Loucy (cell line): ENCODE data around the gene S100A12.

ENCODE experiments used
- H2AFZ ChIP-seq: fragments of 200-600 bp; sonication (generic); 2 replicates; pipeline ENCODE4 v1.6.0; 2016; ENCODE audit warnings: antibody characterized with exemption, mild to moderate bottlenecking, low read length, moderate library complexity
- H3F3A ChIP-seq: fragments of 200-600 bp; 2 replicates; pipeline ENCODE4 v1.6.0; 2016; ENCODE audit warnings: antibody characterized with exemption, low read depth, mild to moderate bottlenecking
- H3K27me3 ChIP-seq: fragments of 200-600 bp; sonication (generic); 2 replicates; pipeline ENCODE4 v1.6.1; 2014; ENCODE audit warnings: low read length, mild to moderate bottlenecking; ENCODE audit not compliant: insufficient read depth, poor library complexity, severe bottlenecking
- H3K36me3 ChIP-seq: fragments of 200-600 bp; sonication (generic); 2 replicates; pipeline ENCODE4 v1.6.1; 2016; ENCODE audit warnings: low read length; ENCODE audit not compliant: insufficient read depth
- H3K4me1 ChIP-seq: fragments of 200-600 bp; sonication (generic); 2 replicates; pipeline ENCODE4 v1.5.1; 2014; ENCODE audit warnings: low read length, mild to moderate bottlenecking; ENCODE audit not compliant: insufficient read depth, poor library complexity, severe bottlenecking
- H3K4me2 ChIP-seq: fragments of 200-600 bp; sonication (generic); 2 replicates; pipeline ENCODE4 v1.6.0; 2014; ENCODE audit warnings: antibody characterized with exemption, low read length, low read depth, mild to moderate bottlenecking; ENCODE audit not compliant: poor library complexity, severe bottlenecking
- H3K4me3 ChIP-seq: fragments of 200-600 bp; sonication (generic); 2 replicates; pipeline ENCODE4 v1.5.1; 2014; ENCODE audit warnings: low read length, mild to moderate bottlenecking, mixed read lengths; ENCODE audit not compliant: poor library complexity, severe bottlenecking
- H3K79me2 ChIP-seq: fragments of 200-600 bp; sonication (generic); 2 replicates; pipeline ENCODE4 v1.6.1; 2014; ENCODE audit warnings: low read length; ENCODE audit not compliant: insufficient read depth
- H3K9ac ChIP-seq: fragments of 200-600 bp; sonication (generic); 2 replicates; pipeline ENCODE4 v1.6.0; 2014; ENCODE audit warnings: mild to moderate bottlenecking, low read depth, low read length, moderate library complexity; ENCODE audit not compliant: poor library complexity, severe bottlenecking
- H3K9me2 ChIP-seq: fragments of 200-600 bp; sonication (generic); replicated peaks from 2 replicates; pipeline ENCODE4 v1.6.1; 2016; ENCODE audit warnings: low read depth, low read length, mixed read lengths
- H3K9me3 ChIP-seq: fragments of 200-600 bp; sonication (generic); 2 replicates; pipeline ENCODE4 v1.6.1; 2014; ENCODE audit warnings: mild to moderate bottlenecking, antibody characterized with exemption, low read length, low read depth; ENCODE audit not compliant: insufficient read depth
- H4K20me1 ChIP-seq: fragments of 200-600 bp; sonication (generic); 2 replicates; pipeline ENCODE4 v1.6.0; 2014; ENCODE audit warnings: antibody characterized with exemption, low read length, mild to moderate bottlenecking; ENCODE audit not compliant: insufficient read depth, poor library complexity, severe bottlenecking
- CTCF ChIP-seq: fragments of 200-600 bp; sonication (generic); conservative IDR thresholded peaks from 2 replicates; pipeline ENCODE4 v1.5.1; 2014; ENCODE audit warnings: mild to moderate bottlenecking, antibody characterized with exemption, low read length
- EZH2phosphoT487 ChIP-seq: fragments of 200-600 bp; IDR thresholded peaks from 2 replicates; pipeline ENCODE4 v1.6.1; 2018; ENCODE audit warnings: antibody characterized with exemption, mild to moderate bottlenecking, moderate library complexity, borderline replicate concordance

Gene S100A12

GRCh38 chr1:153324912-153325311, 50.5 kb downstream of the S100A12 start:
- Histone ChIP-seq H3K9me2 (no peaks in the 10 kb centered on the region), H3K4me3 (no peak overlapping the region)
- no peak for TF ChIP-seq EZH2phosphoT487
- no peak for TF ChIP-seq CTCF

More at GRCh38 chr1:153324912-153325311, 50.5 kb downstream of the S100A12 start:
- Histone ChIP-seq H3F3A (no peaks in the 10 kb centered on the region), H3K36me3 (no peaks in the 10 kb centered on the region), H3K4me1 (no peaks in the 10 kb centered on the region), H3K9ac (no peak overlapping the region), H3K27me3 (no peaks in the 10 kb centered on the region), H3K4me2 (no peak overlapping the region), H2AFZ (no peak overlapping the region), H3K79me2 (no peaks in the 10 kb centered on the region), H3K9me3 (no peaks in the 10 kb centered on the region; the same call in 1 of the 2 replicates), H4K20me1 (no peaks in the 10 kb centered on the region)
